CD14-positive monocyte (primary cell): ENCODE data around the gene TJP2. TPM values are rescaled to one million over a fixed set of nuclear protein-coding genes. Genes with fewer than 3 reads are reported as not detected.

ENCODE experiments used
- DNase-seq, 3 donors: peaks; one replicate each; pipeline ENCODE4 v3.0.0-alpha.2; 2011 to 2022
- H2AFZ ChIP-seq: 2 replicates; pipeline ENCODE4 v1.6.0; 2012; ENCODE audit warnings: mild to moderate bottlenecking, low read depth, low read length, inconsistent platforms; ENCODE audit not compliant: insufficient read depth, poor library complexity, severe bottlenecking
- H3K27ac ChIP-seq, 2 donors: 1 replicate in 1 of 2; 2 replicates in 1 of 2; pipeline ENCODE4 v1.5.1; 2012 to 2013; ENCODE audit warnings: low read length in 2 of 2, control low read depth in 1 of 2, inconsistent platforms in 1 of 2, low read depth in 1 of 2, mild to moderate bottlenecking in 1 of 2
- H3K27me3 ChIP-seq, 2 donors: one replicate each; pipeline versions ENCODE4 v1.6.0 to v1.6.1; 2011 to 2013; ENCODE audit warnings: low read length in 2 of 2; ENCODE audit not compliant: control insufficient read depth in 2 of 2, insufficient read depth in 2 of 2
- H3K36me3 ChIP-seq, 2 donors: replicated peaks in 1 of 2; 1 replicate in 1 of 2; 2 replicates in 1 of 2; pipeline versions ENCODE4 v1.5.1 to v1.6.1; 2012 to 2013; ENCODE audit warnings: low read length in 2 of 2, control low read depth in 1 of 2, inconsistent platforms in 1 of 2, mild to moderate bottlenecking in 1 of 2; ENCODE audit not compliant: insufficient read depth in 2 of 2, control insufficient read depth in 1 of 2
- H3K4me1 ChIP-seq, 2 donors: 1 replicate in 1 of 2; 2 replicates in 1 of 2; pipeline versions ENCODE4 v1.5.1 to v1.6.1; 2012 to 2013; ENCODE audit warnings: low read length in 2 of 2, control low read depth in 1 of 2, inconsistent platforms in 1 of 2, mild to moderate bottlenecking in 1 of 2, moderate library complexity in 1 of 2; ENCODE audit not compliant: insufficient read depth in 2 of 2, control insufficient read depth in 1 of 2
- H3K4me2 ChIP-seq: replicated peaks from 2 replicates; pipeline ENCODE3; 2012; ENCODE audit warnings: low read length, moderate library complexity, mild to moderate bottlenecking; ENCODE audit not compliant: poor library complexity, severe bottlenecking; ENCODE audit errors: extremely low read depth
- H3K4me3 ChIP-seq, 3 experiments: fragments of 200-600 bp in 1 of 3; sonication (generic) in 1 of 3; replicated peaks in 1 of 3; 1 replicate in 2 of 3; 2 replicates in 1 of 3; pipeline ENCODE4 v1.5.1; 2011 to 2013; ENCODE audit warnings: low read length in 3 of 3, mild to moderate bottlenecking in 3 of 3, control low read depth in 2 of 3, low read depth in 2 of 3, inconsistent platforms in 1 of 3, moderate library complexity in 1 of 3
- H3K79me2 ChIP-seq: 2 replicates; pipeline ENCODE4 v1.6.0; 2012; ENCODE audit warnings: mild to moderate bottlenecking, control low read depth, inconsistent platforms, low read length, moderate library complexity; ENCODE audit not compliant: insufficient read depth
- H3K9ac ChIP-seq: 2 replicates; pipeline ENCODE4 v1.6.0; 2017; ENCODE audit warnings: low read length, mild to moderate bottlenecking; ENCODE audit not compliant: insufficient read depth, poor library complexity, severe bottlenecking
- H3K9me3 ChIP-seq, 2 donors: replicated peaks in 1 of 2; 1 replicate in 1 of 2; 2 replicates in 1 of 2; pipeline versions ENCODE4 v1.5.1 to v1.6.1; 2012 to 2013; ENCODE audit warnings: low read length in 2 of 2, control low read depth in 1 of 2; ENCODE audit not compliant: control insufficient read depth in 1 of 2, insufficient read depth in 1 of 2
- H4K20me1 ChIP-seq: 2 replicates; pipeline ENCODE4 v1.6.0; 2012; ENCODE audit warnings: mild to moderate bottlenecking, low read length, control low read depth, moderate library complexity; ENCODE audit not compliant: insufficient read depth
- H3K27ac Mint-ChIP-seq, 7 donors: one replicate each; pipeline ENCODE4 v1.8.0; 2020; ENCODE audit warnings: mild to moderate bottlenecking in 7 of 7, mixed read lengths in 7 of 7, moderate library complexity in 6 of 7, inconsistent platforms in 2 of 7
- H3K27me3 Mint-ChIP-seq, 3 donors: one replicate each; pipeline ENCODE4 v1.8.0; 2021 to 2022; ENCODE audit warnings: low read depth in 3 of 3, mild to moderate bottlenecking in 3 of 3, mixed read lengths in 3 of 3, moderate library complexity in 3 of 3, inconsistent platforms in 1 of 3
- H3K36me3 Mint-ChIP-seq, 2 donors: one replicate each; pipeline ENCODE4 v1.8.0; 2020; ENCODE audit warnings: mixed read lengths in 2 of 2, inconsistent platforms in 1 of 2, mild to moderate bottlenecking in 1 of 2
- H3K4me1 Mint-ChIP-seq: one replicate; pipeline ENCODE4 v1.8.0; 2020; ENCODE audit warnings: mild to moderate bottlenecking, mixed read lengths
- H3K4me3 Mint-ChIP-seq, 2 donors: one replicate each; pipeline ENCODE4 v1.8.0; 2020; ENCODE audit warnings: mild to moderate bottlenecking in 2 of 2, mixed read lengths in 2 of 2, moderate library complexity in 1 of 2
- H3K9me3 Mint-ChIP-seq, 7 donors: one replicate each; pipeline ENCODE4 v1.8.0; 2020 to 2022; ENCODE audit warnings: mixed read lengths in 7 of 7, mild to moderate bottlenecking in 6 of 7, moderate library complexity in 6 of 7, inconsistent platforms in 2 of 7
- CTCF ChIP-seq: fragments of 200-600 bp; IDR thresholded peaks from one replicate; pipeline ENCODE4 v1.8.0; 2022; ENCODE audit warnings: antibody characterized with exemption, mild to moderate bottlenecking
- WGBS: methylation state at CpG from one replicate; pipeline ENCODE4 v1.1.5; 2013; ENCODE audit warnings: missing lambda C conversion rate; ENCODE audit not compliant: insufficient coverage; 5-methylcytosine and 5-hydroxymethylcytosine counted together
- intact Hi-C, 2 donors: fragments of 100-400 bp; cut with micrococcal nuclease; formaldehyde crosslinking; loops; one replicate each; pipeline versions ENCODE4 v1.15.0 to v1.15.1; 2023
- polyA plus RNA-seq, 3 donors: library from polyadenylated mRNA; depleted of rRNA in 1 of 3; unstranded in 2 of 3; stranded (reverse) in 1 of 3; fragments of 300-500 nt in 2 of 3; fragments of >200 nt in 1 of 3; fragmentation: Illumina TruSeq in 2 of 3; gene quantifications; 1 replicate in 2 of 3; 2 replicates in 1 of 3; pipeline ENCODE4 v1.2.3, GENCODE V29; 2012 to 2021

Gene TJP2
- polyA plus RNA-seq, 3 donors: 8.0 to 17.8 (median 13.8) TPM

GRCh38 chr9:69204849-69205248 is 30.8 kb downstream of the TJP2 start:
- intact Hi-C loops: loop anchor here in 1 of 2 donors (5.0 kb wide), 1 partner anchor 53 kb away; no protein-coding TSS in a partner anchor
- no peak for TF ChIP-seq CTCF
- Histone ChIP-seq H3K36me3 (no peaks in the 10 kb centered on the region), H3K4me2 (no peak overlapping the region), H3K9me3 (no peaks in the 10 kb centered on the region), H3K27ac (no peak overlapping the region), H4K20me1 (peaks cover 32% of the 10 kb centered on the region), H3K9ac (no peak overlapping the region), H3K4me3 (no peak overlapping the region), H3K79me2 (no peaks in the 10 kb centered on the region), H2AFZ (no peak overlapping the region), H3K4me1 (peaks cover 1 to 3% of the 10 kb centered on the region in 2 donors), H3K27me3 (no peaks in the 10 kb centered on the region)
- Mint-ChIP-seq H3K4me3 (no peak overlapping the region), H3K27me3 (peaks cover 0 to 2% (median 2%) of the 10 kb centered on the region in 3 donors), H3K9me3 (no peaks in the 10 kb centered on the region), H3K36me3 (no peaks in the 10 kb centered on the region), H3K4me1 (peaks cover 4% of the 10 kb centered on the region), H3K27ac (no peak overlapping the region)
- DNase-seq: no peak
- 97% methylated on average over 5 of the region's 7 CpGs for WGBS

- no peak overlapping the region for H3K27ac Mint-ChIP-seq
- H4K20me1 ChIP-seq: peaks cover 28% of the 10 kb centered on the region
- H3K9me3 ChIP-seq: no peaks in the 10 kb centered on the region
- H3K36me3 Mint-ChIP-seq: no peaks in the 10 kb centered on the region
- no peaks in the 10 kb centered on the region for H3K9me3 Mint-ChIP-seq
- H3K4me3 Mint-ChIP-seq: no peak overlapping the region
- H3K9ac ChIP-seq: no peak overlapping the region
- H2AFZ ChIP-seq: no peak overlapping the region
- intact Hi-C loops: no loop called here
- no peak overlapping the region for H3K27ac ChIP-seq
- H3K36me3 ChIP-seq: no peaks in the 10 kb centered on the region
- no peaks in the 10 kb centered on the region for H3K79me2 ChIP-seq
- no peaks in the 10 kb centered on the region for H3K4me1 ChIP-seq
- WGBS: 100% methylated on average over 3 of the region's 5 CpGs
- H3K27me3 ChIP-seq: no peaks in the 10 kb centered on the region
- H3K4me1 Mint-ChIP-seq: no peaks in the 10 kb centered on the region
- no peak for DNase-seq
- H3K27me3 Mint-ChIP-seq: peaks cover 0 to 2% (median 2%) of the 10 kb centered on the region in 3 donors
- H3K4me3 ChIP-seq: no peak overlapping the region
- no peak overlapping the region for H3K4me2 ChIP-seq
- TF ChIP-seq CTCF: no peak
These were observed 32.0 kb downstream of the TJP2 start for GRCh38 chr9:69206047-69206446.
